Erythroblast (primary cell): ENCODE data around the gene PIEZO2.

Experiments used
- GATA1 ChIP-seq: IDR thresholded peaks from 2 replicates; pipeline ENCODE4 v1.6.1; 2011; ENCODE audit warnings: low read depth, mild to moderate bottlenecking, control low read depth, low read length, moderate library complexity
- POLR2A ChIP-seq: IDR thresholded peaks from 2 replicates; pipeline ENCODE4 v1.6.1; 2011; ENCODE audit warnings: mild to moderate bottlenecking, low read length

DNA sequence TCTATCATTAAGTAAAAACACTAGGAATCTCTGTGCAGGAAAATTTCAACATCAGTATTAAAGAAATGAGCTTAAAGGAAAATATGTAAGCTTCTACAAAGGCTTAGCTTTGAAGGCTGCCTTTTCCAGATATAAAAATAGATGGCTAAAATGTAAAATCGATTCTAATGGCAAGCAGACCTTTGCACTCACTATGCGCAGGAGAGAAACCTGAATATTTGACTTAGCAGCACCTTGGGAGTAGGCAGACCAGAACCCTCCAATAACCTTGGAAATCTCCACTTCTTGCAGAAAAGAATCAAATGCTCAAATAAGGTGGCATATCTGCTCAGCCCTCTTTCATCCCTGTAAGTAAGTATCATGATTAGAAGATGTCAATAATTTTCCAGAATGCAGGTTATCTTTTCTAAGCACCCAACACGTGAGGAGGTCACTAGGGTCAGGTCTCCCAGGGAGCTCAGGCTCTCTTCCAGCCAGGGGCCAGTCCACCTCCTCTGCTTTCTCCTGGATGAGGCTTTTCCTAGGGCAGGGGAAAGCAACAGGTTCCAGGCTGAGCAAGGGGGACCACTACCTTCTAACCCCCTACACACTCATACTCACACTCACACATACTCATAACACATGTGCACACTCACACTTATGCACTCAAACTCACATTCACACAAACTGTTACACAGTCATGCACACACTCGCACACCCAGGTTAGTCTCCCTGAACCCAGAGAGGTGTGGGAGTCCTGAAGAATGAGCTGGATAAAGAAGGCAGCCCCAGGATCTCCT lies 3.8 kb downstream of the PIEZO2 start:
- no peak for TF ChIP-seq POLR2A
- no peak for TF ChIP-seq GATA1
